NCI-H82 treated with DMSO at 0.1 percent for 48 hours (cell line): ENCODE results near the gene SORCS2.
A peak's percentile ranks its signal among the peaks of the same experiment; 100 is the strongest.

ENCODE experiments used
- DNase-seq: peaks from one replicate; lab custom pipeline; 2025; ENCODE audit not compliant: unreplicated experiment; lab: John Stamatoyannopoulos, UW

SORCS2 gene

DNA sequence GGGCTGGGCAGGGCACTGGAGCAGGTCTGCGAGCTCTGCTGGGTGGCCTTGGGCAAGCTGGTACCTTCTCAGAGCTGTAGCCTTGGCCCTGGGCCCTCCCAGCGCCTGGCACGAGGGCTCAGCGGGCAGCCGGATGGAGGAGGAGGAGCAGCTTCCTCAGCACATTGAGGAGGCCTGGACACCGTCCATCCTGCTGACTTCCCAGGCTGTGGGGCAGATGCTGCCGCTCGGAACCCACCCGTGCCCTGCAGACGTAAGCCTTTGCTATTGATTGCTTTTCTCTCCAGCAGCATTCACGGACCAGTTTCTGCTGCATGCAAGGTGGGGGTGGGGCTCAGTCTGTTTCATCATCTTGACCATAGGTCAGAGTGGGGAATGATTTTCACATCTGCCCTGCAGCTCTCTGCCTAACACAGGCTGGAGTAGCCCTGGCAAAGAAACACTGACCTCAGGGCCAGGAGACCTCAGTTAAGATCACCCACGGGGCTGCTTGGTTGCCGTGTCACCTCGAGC, 323.1 kb downstream of the SORCS2 start:
- no peak for DNase-seq

DNA sequence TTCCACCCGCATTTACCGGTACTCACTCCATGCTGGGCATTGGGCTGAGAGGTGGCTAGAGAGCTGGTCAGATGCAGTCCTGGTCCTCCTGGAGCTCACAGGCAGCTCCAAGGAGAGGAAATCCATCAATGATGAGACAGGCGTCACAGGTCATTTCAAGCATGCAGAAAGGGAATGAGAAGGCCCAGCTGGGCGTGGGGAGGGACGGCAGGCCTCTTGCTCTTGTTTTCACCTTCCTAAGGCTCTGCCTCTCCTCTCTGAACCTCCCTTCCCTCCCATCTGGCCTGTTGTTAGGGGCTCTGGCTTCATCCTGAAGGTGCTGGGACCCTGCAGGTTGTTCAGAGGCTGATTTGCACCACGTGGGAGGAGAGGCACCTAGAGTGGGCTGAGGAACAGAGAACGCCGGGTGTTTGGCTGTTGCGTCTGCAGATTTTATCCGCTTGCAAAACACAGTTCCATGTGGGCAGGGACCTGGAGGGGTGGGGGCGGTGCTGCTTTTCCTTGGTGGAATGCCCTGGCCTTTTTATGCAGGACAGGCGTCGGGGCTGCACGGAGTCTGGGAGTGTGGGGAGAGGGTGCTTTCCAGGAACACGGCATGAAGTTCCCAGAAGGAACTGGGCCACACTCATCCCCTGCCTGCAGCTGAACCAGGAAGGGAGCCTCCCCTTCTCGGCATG, 323.9 kb downstream of the SORCS2 start:
- no peak for DNase-seq

GRCh38 chr4:7516773-7517144, 324.4 kb downstream of the SORCS2 start:
- no peak for DNase-seq

- DNase-seq, result no peak
Measured at GRCh38 chr4:7518871-7519637, 326.7 kb downstream of the SORCS2 start.

- DNase-seq, result no peak
Measured at GRCh38 chr4:7519638-7520376, 327.5 kb downstream of the SORCS2 start.

- DNase-seq, result no peak
Measured at GRCh38 chr4:7521666-7522065, 329.3 kb downstream of the SORCS2 start.

GRCh38 chr4:7522452-7523220, 330.3 kb downstream of the SORCS2 start:
- no peak for DNase-seq

DNA sequence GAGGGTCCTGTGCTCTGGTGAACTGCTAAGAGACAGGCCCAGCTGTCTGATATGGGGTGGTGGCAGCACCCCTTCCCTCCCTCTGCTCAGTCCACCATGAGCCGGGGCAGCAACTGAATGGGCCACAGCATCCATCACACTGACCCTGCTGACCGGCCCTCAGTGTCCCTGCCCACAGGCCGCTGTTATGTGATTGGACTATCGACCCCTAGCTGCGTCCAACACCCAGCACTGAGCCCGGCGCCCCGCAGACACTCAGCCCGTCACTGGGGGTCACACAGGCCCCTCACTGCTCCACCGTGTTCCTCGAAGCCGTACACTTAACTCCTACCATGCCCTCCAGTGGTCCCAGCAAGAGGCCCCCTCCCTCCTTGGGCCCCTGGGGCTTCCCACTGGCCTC, 331.2 kb downstream of the SORCS2 start:
- DNase-seq, result no peak

DNA sequence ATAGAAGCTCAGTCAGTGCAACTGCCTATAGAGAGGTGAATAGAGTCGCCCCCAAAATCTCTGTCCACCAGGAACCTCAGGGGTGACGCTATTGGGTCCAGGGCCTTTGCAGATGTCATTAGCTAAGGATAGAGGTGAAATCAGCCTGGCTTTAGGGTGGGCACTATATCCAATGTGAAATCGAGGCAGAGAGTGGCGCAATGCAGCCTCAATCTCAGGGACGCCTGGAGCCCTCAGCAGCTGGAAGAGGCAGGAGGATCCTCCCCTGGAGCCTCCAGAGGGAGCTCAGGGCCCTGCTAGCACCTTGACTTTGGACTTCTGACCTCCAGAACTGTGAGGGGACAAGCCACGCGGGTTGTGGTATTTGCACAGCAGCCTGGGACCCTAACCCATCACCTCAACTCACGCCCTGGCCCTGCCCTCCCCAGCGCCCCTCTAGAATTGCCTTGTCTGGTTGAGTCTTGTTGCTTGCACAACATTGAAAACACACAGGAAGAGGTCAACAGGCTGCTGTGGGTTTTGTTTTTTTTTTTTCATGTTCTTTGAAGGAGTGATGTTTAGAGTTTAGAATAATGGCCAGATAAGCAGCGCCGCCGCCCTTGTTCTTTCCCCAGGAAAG, 331.8 kb downstream of the SORCS2 start:
- DNase-seq, result no peak

DNA sequence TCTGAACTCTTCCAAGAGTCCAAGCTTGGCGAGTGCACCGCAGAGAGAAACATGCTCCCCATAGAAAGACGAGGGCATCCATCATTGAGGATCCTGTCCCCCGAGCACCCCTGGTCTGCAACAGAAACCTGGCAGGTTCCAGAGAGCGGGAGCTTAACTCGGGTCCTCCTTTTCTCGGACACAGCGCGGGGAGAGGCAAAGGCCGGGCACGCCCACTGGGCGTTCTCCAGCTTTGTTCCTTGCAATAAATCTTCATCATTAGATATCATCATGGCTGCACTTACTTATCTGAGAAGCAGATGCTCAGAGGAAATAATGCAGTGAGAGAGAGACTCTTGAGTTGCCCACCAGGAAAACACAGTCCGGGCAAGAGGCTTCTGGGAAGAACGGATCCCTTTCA, 332.5 kb downstream of the SORCS2 start:
- no peak for DNase-seq

- DNase-seq, result no peak
Measured at GRCh38 chr4:7526491-7526890, 334.2 kb downstream of the SORCS2 start.

GRCh38 chr4:7526929-7527535, 334.7 kb downstream of the SORCS2 start:
- DNase-seq, result peak; percentile 77

- DNase-seq, result no peak
Measured at GRCh38 chr4:7529368-7530080, 337.2 kb downstream of the SORCS2 start.

GRCh38 chr4:7530082-7530481, 337.7 kb downstream of the SORCS2 start:
- DNase-seq, result no peak

- DNase-seq, result no peak
Measured at GRCh38 chr4:7530932-7531639, 338.7 kb downstream of the SORCS2 start.

DNA sequence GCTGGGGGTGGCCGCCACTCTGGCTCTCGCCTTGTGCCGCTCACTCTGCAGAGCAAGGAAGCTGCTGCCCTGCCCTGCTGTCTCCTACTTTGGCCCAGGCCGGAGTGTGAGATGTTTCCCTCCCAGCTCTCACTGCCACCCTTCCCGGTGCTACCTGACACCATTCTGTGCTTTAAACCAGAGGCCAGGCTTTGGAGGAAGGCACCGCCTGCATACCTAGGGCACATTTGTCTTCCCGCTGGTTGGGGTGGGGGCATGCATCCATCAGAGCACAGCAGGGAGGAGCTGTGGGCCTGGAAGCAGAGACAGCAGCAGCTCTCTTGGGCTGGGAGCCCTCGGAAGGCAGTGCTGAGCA, 339.3 kb downstream of the SORCS2 start:
- no peak for DNase-seq

DNA sequence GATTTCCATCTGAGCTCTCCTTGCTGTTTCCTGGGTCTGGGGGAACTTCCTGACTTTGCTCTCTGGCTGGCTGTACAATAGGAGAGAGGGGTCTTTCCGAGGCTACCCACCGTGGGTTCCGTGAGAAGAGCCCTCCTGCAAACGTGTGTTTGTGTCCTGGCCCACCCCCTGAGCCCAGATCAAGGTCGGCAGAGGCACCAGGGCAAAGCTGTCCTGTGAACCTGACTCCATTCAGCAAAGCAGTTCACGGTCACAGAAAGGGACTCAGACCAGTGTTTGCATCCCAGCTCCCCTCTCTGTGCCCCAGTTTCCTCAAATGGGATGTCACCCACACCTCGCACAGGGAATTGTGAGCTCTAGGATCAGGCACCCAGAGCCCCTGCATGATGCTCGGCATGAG, 339.7 kb downstream of the SORCS2 start:
- no peak for DNase-seq

GRCh38 chr4:7533267-7533666, 340.9 kb downstream of the SORCS2 start:
- no peak for DNase-seq

- DNase-seq, result no peak
Measured at GRCh38 chr4:7535094-7535493, 342.8 kb downstream of the SORCS2 start.
